Smooth muscle cell (in vitro differentiated cells): ENCODE data around the gene DLAT. TPM values are rescaled to one million over a fixed set of nuclear protein-coding genes. Genes with fewer than 3 reads are reported as not detected.

Experiments used
- DNase-seq: peaks from one replicate; lab custom pipeline; 2025; ENCODE audit not compliant: unreplicated experiment; lab: John Stamatoyannopoulos, UW
- H2AFZ ChIP-seq: fragments of 200-600 bp; sonication (generic); 2 replicates; pipeline ENCODE4 v1.6.0; 2016; ENCODE audit warnings: antibody characterized with exemption, low read depth, mild to moderate bottlenecking
- H3F3A ChIP-seq: fragments of 200-600 bp; sonication (generic); 2 replicates; pipeline ENCODE4 v1.6.0; 2017; ENCODE audit warnings: antibody characterized with exemption, low read depth
- H3K27ac ChIP-seq: fragments of 200-600 bp; sonication (generic); 2 replicates; pipeline ENCODE4 v1.5.1; 2016; ENCODE audit warnings: low read depth, mild to moderate bottlenecking
- H3K27me3 ChIP-seq: fragments of 200-600 bp; sonication (generic); 2 replicates; pipeline ENCODE4 v1.6.1; 2016; ENCODE audit warnings: low read depth, mild to moderate bottlenecking
- H3K36me3 ChIP-seq: fragments of 200-600 bp; sonication (generic); 2 replicates; pipeline ENCODE4 v1.5.1; 2016; ENCODE audit warnings: low read depth
- H3K4me1 ChIP-seq: fragments of 200-600 bp; sonication (generic); 2 replicates; pipeline ENCODE4 v1.5.1; 2016; ENCODE audit warnings: low read depth
- H3K4me2 ChIP-seq: fragments of 200-600 bp; sonication (generic); 2 replicates; pipeline ENCODE4 v1.6.0; 2016; ENCODE audit warnings: mild to moderate bottlenecking
- H3K4me3 ChIP-seq: fragments of 200-600 bp; sonication (generic); 2 replicates; pipeline ENCODE4 v1.5.1; 2016; ENCODE audit warnings: mild to moderate bottlenecking
- H3K79me2 ChIP-seq: fragments of 200-600 bp; sonication (generic); 2 replicates; pipeline ENCODE4 v1.6.0; 2016; ENCODE audit warnings: low read depth, mild to moderate bottlenecking
- H3K9ac ChIP-seq: fragments of 200-600 bp; sonication (generic); 2 replicates; pipeline ENCODE4 v1.6.0; 2016; ENCODE audit warnings: low read depth
- H3K9me3 ChIP-seq: fragments of 200-600 bp; sonication (generic); replicated peaks from 2 replicates; pipeline ENCODE4 v1.5.1; 2016; ENCODE audit warnings: low read depth
- H4K20me1 ChIP-seq: fragments of 200-600 bp; sonication (generic); 2 replicates; pipeline ENCODE4 v1.6.0; 2016; ENCODE audit warnings: low read depth
- WGBS: methylation state at CpG from one replicate; pipeline ENCODE4 v1.1.7; 2016; ENCODE audit warnings: low lambda C conversion rate; 5-methylcytosine and 5-hydroxymethylcytosine counted together
- polyA plus RNA-seq: library from polyadenylated mRNA; unstranded; fragments of >200 nt; fragmentation: Nextera tagmentation; extraction: Ambion mirVana; gene quantifications from 2 replicates; pipeline ENCODE4 v1.2.1, GENCODE V29; 2016
- total RNA-seq: library from RNA; depleted of rRNA; stranded (reverse); fragments of >200 nt; gene quantifications from 2 replicates; pipeline ENCODE4 v1.2.3, GENCODE V29; 2014
- TF ChIP-seq, protein P1 (sequence below): fragments of 200-600 bp; sonication (generic); IDR thresholded peaks from 2 replicates; pipeline ENCODE4 v1.5.1; 2017; ENCODE audit warnings: borderline replicate concordance, mild to moderate bottlenecking, antibody characterized with exemption; ENCODE audit not compliant: insufficient read depth, poor library complexity, severe bottlenecking

DLAT gene
- total and polyA plus RNA-seq, 2 experiments from 2014 or later = 23.6 to 23.8 TPM

DNA sequence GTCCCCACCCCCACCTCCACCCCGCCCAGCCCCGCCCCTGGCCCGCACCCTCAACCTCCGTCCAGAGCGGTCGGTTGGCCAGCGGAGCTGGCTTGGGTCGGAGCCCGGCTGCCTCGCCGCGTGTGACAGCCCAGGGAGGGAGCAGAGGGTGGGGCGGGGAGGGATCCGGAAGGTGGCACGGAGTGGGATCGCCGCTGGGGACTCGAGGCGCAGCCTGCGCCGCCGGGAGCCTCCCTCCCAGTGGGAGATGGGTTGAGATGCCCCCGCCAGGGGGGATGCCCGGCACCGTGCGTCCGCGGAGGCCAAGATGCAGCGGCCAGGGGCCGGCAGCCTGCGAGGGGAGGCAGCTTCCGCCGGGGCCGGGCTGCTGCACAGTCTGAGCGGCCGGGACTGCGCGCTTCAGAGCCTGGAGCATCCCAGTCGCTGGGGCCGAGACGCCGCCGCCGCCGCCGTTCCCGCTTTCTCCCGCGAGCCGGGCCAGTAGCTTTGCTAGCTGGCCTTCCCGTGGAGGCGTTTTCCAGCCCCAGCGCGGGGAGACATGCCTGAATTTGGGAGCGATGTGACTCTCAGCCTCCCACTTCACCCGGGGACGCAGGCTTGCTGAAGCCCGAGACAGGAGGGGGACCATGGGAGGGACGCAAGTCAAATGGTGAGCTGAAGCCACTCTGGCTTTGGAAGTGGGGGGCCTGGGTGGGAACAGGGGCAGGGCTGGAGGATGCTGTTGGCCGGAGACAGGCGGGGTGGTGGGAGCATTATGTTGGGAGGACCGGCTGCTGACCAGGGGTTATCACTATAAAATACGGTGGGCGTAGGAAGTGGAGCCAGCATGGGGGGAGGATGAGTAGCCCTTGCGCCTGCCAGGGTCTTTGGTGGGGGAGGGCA lies 47.8 kb upstream of the DLAT start:
- Histone ChIP-seq H3K4me2 (peak overlapping the region; percentile 93), H3K4me1 (peaks cover 29% of the 10 kb centered on the region), H3K36me3 (no peaks in the 10 kb centered on the region), H3F3A (peaks cover 20% of the 10 kb centered on the region), H3K79me2 (peaks cover 8% of the 10 kb centered on the region), H3K4me3 (peak overlapping the region; percentile 55), H3K9ac (no peak overlapping the region), H3K9me3 (no peaks in the 10 kb centered on the region), H2AFZ (peak overlapping the region; percentile 20), H3K27me3 (no peaks in the 10 kb centered on the region), H3K27ac (no peak overlapping the region), H4K20me1 (no peaks in the 10 kb centered on the region)
- TF ChIP-seq, protein P1, sequence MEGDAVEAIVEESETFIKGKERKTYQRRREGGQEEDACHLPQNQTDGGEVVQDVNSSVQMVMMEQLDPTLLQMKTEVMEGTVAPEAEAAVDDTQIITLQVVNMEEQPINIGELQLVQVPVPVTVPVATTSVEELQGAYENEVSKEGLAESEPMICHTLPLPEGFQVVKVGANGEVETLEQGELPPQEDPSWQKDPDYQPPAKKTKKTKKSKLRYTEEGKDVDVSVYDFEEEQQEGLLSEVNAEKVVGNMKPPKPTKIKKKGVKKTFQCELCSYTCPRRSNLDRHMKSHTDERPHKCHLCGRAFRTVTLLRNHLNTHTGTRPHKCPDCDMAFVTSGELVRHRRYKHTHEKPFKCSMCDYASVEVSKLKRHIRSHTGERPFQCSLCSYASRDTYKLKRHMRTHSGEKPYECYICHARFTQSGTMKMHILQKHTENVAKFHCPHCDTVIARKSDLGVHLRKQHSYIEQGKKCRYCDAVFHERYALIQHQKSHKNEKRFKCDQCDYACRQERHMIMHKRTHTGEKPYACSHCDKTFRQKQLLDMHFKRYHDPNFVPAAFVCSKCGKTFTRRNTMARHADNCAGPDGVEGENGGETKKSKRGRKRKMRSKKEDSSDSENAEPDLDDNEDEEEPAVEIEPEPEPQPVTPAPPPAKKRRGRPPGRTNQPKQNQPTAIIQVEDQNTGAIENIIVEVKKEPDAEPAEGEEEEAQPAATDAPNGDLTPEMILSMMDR = no peak
- WGBS = under 1% methylated on average over 38 of the region's 65 CpGs
- peak; percentile 59 for DNase-seq

DNA sequence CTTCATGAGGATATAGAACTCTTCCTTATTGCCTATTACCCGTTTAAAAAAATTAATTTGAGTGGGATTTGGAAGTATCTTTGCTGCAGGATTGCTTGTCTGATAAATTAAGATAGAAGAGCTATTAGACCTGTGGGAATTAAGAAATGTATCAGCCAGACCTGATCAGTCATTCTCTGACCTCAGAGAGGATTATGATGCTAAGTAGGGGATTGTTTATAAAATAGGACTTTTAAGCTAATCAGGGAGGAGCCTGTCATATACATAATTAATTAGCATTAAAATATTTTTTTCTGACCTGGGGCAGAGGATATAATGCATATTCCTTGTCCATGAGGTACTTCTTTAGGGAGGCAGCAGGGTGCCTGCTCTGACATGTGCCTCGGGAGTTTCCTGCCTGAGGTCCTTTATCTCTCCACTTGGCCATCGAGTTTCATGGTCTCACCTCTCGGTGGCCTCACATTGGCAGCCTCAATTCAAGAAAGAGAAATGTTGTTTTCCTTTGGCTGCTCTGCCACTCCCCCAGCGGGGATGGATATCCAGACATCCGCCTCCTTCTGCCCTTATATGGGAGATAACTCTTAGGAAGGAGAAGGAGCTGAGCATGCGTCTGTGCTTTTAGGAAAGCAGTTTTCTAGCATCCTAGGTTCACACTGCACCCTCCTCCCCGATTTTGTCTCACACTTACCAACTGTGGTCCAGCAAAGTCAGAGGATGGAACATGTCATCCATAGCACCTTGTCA lies 47.0 kb upstream of the DLAT start:
- no peaks in the 10 kb centered on the region for H3K27me3 ChIP-seq
- H3K4me1 ChIP-seq = peaks cover 36% of the 10 kb centered on the region
- H3F3A ChIP-seq = peaks cover 20% of the 10 kb centered on the region
- H3K79me2 ChIP-seq = peaks cover 8% of the 10 kb centered on the region
- no peak overlapping the region for H3K9ac ChIP-seq
- peak overlapping the region; percentile 12 for H3K27ac ChIP-seq
- WGBS = 4% methylated on average over 8 of the region's 8 CpGs
- no peak for DNase-seq
- H3K4me3 ChIP-seq = peak overlapping the region; percentile 55
- H3K4me2 ChIP-seq = peak overlapping the region; percentile 93
- no peaks in the 10 kb centered on the region for H3K9me3 ChIP-seq
- H2AFZ ChIP-seq = no peak overlapping the region
- H3K36me3 ChIP-seq = no peaks in the 10 kb centered on the region
- TF ChIP-seq, protein P1 = no peak
- H4K20me1 ChIP-seq = no peaks in the 10 kb centered on the region

DNA sequence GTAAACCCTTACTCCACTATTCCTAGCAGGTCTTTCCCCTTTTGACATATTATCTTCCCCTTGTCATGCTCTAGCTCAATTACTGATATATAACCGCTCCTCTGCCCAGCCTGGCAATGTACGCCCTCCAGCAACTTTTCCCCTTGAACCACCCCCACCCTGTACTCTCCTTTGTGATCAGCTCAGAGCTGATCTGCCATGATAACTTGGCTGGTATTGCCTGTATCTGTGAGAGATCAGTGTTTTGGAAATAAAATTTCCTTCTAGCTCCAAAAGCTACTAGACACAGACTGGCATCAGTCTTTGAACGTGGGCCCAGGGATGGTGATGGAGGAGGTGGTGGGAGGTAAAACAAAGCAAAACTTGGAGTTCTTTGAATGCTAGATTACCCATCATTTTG lies 45.1 kb upstream of the DLAT start:
- Histone ChIP-seq H3F3A (peaks cover 20% of the 10 kb centered on the region), H3K36me3 (no peaks in the 10 kb centered on the region), H3K9ac (no peak overlapping the region), H3K27ac (no peak overlapping the region), H3K4me2 (no peak overlapping the region), H4K20me1 (no peaks in the 10 kb centered on the region), H3K27me3 (no peaks in the 10 kb centered on the region), H3K4me3 (no peak overlapping the region), H2AFZ (no peak overlapping the region), H3K4me1 (peaks cover 46% of the 10 kb centered on the region), H3K79me2 (peaks cover 8% of the 10 kb centered on the region), H3K9me3 (no peaks in the 10 kb centered on the region)
- TF ChIP-seq, protein P1 = no peak
- WGBS = 90% methylated on average over 3 of the region's 3 CpGs
- no peak for DNase-seq
